Suprapubic skin (tissue), 4 donors: ENCODE data around the gene ALOX15.

Experiments used
- POLR2A ChIP-seq, 2 donors: fragments of 450-650 bp; IDR thresholded peaks; one replicate each; pipeline ENCODE4 v1.6.1; 2017; ENCODE audit warnings: antibody characterized with exemption in 2 of 2, mild to moderate bottlenecking in 2 of 2, moderate library complexity in 2 of 2
- POLR2AphosphoS5 ChIP-seq, 3 donors: sonication (generic); formaldehyde crosslinking; IDR thresholded peaks; one replicate each; pipeline ENCODE4 v1.6.1; 2017; ENCODE audit warnings: antibody characterized with exemption in 3 of 3
- TF ChIP-seq, protein P1 (sequence below), 2 donors: fragments of 200-600 bp in 1 of 2; fragments of 450-650 bp in 1 of 2; sonication (generic) in 1 of 2; IDR thresholded peaks; one replicate each; pipeline ENCODE4 v1.5.1; 2016 to 2019; ENCODE audit warnings: antibody characterized with exemption in 2 of 2, mild to moderate bottlenecking in 1 of 2, moderate library complexity in 1 of 2

DNA sequence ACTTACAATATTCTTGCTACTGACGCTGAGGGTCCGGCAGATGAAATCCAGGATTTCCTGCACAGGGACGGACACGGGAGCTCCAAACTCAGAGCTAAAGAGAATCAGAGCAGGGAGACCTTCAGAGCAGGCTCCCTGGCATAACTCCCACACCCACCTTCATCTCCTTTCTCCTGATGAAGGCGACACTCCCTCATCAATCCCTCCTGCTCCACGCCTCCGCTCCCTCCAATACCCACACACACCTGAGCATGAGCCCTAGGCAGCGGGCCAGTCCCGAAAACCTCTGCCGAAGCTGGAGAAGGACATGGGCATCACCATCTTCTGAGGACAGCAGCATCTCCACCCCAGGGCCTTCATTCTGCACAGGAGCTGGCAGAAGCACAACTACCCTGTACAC, 34.3 kb upstream of the ALOX15 start:
- TF ChIP-seq, protein P1, sequence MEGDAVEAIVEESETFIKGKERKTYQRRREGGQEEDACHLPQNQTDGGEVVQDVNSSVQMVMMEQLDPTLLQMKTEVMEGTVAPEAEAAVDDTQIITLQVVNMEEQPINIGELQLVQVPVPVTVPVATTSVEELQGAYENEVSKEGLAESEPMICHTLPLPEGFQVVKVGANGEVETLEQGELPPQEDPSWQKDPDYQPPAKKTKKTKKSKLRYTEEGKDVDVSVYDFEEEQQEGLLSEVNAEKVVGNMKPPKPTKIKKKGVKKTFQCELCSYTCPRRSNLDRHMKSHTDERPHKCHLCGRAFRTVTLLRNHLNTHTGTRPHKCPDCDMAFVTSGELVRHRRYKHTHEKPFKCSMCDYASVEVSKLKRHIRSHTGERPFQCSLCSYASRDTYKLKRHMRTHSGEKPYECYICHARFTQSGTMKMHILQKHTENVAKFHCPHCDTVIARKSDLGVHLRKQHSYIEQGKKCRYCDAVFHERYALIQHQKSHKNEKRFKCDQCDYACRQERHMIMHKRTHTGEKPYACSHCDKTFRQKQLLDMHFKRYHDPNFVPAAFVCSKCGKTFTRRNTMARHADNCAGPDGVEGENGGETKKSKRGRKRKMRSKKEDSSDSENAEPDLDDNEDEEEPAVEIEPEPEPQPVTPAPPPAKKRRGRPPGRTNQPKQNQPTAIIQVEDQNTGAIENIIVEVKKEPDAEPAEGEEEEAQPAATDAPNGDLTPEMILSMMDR (IDR thresholded peaks at IDR 0.05), result no peak
- TF ChIP-seq POLR2A (IDR thresholded peaks at IDR 0.05) (no peak), POLR2AphosphoS5 (IDR thresholded peaks at IDR 0.05) (no peak)
